CD4-positive, alpha-beta T cell treated with Interleukin-21 for 1 hour (primary cell): ENCODE results near the gene KANTR.

ENCODE experiments used
- DNase-seq: peaks from one replicate; pipeline ENCODE4 v3.0.0-alpha.2; 2020

Gene KANTR

GRCh38 chrX:53093748-53094581 lies at the start of gene KANTR:
Gene KANTR, plus strand, starts transcription at chrX:53094142. Its CDS starts 30,131 bp downstream, at chrX:53124273.
- DNase-seq = peak; percentile 91

- DNase-seq = no peak
These were observed 48.9 kb upstream of the KANTR start for GRCh38 chrX:53044995-53045394.

GRCh38 chrX:53047228-53047627 lies 46.7 kb upstream of the KANTR start:
- DNase-seq = no peak

GRCh38 chrX:53048169-53049126 lies 45.5 kb upstream of the KANTR start, which contains the start of gene GPR173:
Gene GPR173, plus strand, starts transcription at chrX:53048789. Its CDS starts 27,833 bp downstream, at chrX:53076622.
- no peak for DNase-seq

GRCh38 chrX:53049127-53049517 lies 44.8 kb upstream of the KANTR start:
- no peak for DNase-seq

- DNase-seq = no peak
These were observed 43.1 kb upstream of the KANTR start for GRCh38 chrX:53050841-53051240.

- no peak for DNase-seq
These were observed 38.6 kb upstream of the KANTR start for GRCh38 chrX:53055244-53055849.

GRCh38 chrX:53056292-53056691 lies 37.6 kb upstream of the KANTR start:
- DNase-seq = no peak

GRCh38 chrX:53065104-53065503 lies 28.8 kb upstream of the KANTR start:
- no peak for DNase-seq

GRCh38 chrX:53071064-53071463 lies 22.9 kb upstream of the KANTR start:
- no peak for DNase-seq

- peak; percentile 86 for DNase-seq
These were observed 22.1 kb upstream of the KANTR start for GRCh38 chrX:53071604-53072417.

GRCh38 chrX:53072418-53073114 lies 21.4 kb upstream of the KANTR start:
- DNase-seq = no peak

GRCh38 chrX:53073115-53073586 lies 20.8 kb upstream of the KANTR start:
- DNase-seq = no peak

GRCh38 chrX:53075011-53075410 lies 18.9 kb upstream of the KANTR start:
- DNase-seq = no peak

- no peak for DNase-seq
These were observed 17.3 kb upstream of the KANTR start for GRCh38 chrX:53076671-53077070.

GRCh38 chrX:53077207-53078197 lies 16.4 kb upstream of the KANTR start:
- DNase-seq = no peak

GRCh38 chrX:53078943-53079342 lies 15.0 kb upstream of the KANTR start:
- DNase-seq = no peak

- peak; percentile 50 for DNase-seq
These were observed 13.0 kb upstream of the KANTR start for GRCh38 chrX:53080628-53081580.
